IMR-90 (cell line): ENCODE results near the gene ITPR3. TPM values are rescaled to one million over a fixed set of nuclear protein-coding genes. Genes with fewer than 3 reads are reported as not detected.

Source experiments
- ATAC-seq: fragments of 200-7000 bp; cut with Tn5 transposase; 2 replicates; pipeline ENCODE4 v1.9.1; 2020; ENCODE audit warnings: low read depth, mild to moderate bottlenecking, moderate library complexity
- BruUV-seq: library from RNA; stranded (reverse); fragments of 400-500 nt; replicated peaks from 2 replicates; lab custom pipeline; 2021; lab: Mats Ljungman, UMichigan
- CTCF ChIA-PET: fragments of 300-600 bp; formaldehyde crosslinking; extraction: SDS; loops from one replicate; lab custom pipeline; 2021; ENCODE audit warnings: antibody characterized with exemption; lab: Yijun Ruan, JAX
- POLR2A ChIA-PET: fragments of 300-600 bp; sonication (Branson Sonifier 250); formaldehyde crosslinking; loops from one replicate; lab custom pipeline; 2022; ENCODE audit warnings: antibody characterized with exemption; ENCODE audit not compliant: unreplicated experiment; lab: Charles Lee
- DNase-seq: peaks from one replicate; pipeline ENCODE4 v3.0.0; 2013
- H2AFZ ChIP-seq: replicated peaks from 2 replicates; pipeline ENCODE3; 2013; ENCODE audit warnings: low read length, mild to moderate bottlenecking; ENCODE audit not compliant: poor library complexity
- H2AK5ac ChIP-seq: 2 replicates; pipeline ENCODE4 v1.6.1; 2013; ENCODE audit warnings: low read depth, low read length, inconsistent platforms
- H2AK9ac ChIP-seq: replicated peaks from 2 replicates; pipeline ENCODE3; 2013; ENCODE audit warnings: mild to moderate bottlenecking, low read depth, low read length, moderate library complexity; ENCODE audit not compliant: poor library complexity
- H2BK120ac ChIP-seq: 2 replicates; pipeline ENCODE4 v1.6.1; 2013; ENCODE audit warnings: low read depth, low read length, inconsistent platforms
- H2BK15ac ChIP-seq: 3 replicates; pipeline ENCODE4 v1.6.1; 2013; ENCODE audit warnings: low read depth, low read length, inconsistent platforms
- H2BK20ac ChIP-seq: 2 replicates; pipeline ENCODE4 v1.6.1; 2013; ENCODE audit warnings: low read depth, mild to moderate bottlenecking, inconsistent platforms, low read length, moderate library complexity
- H2BK5ac ChIP-seq: 2 replicates; pipeline ENCODE4 v1.6.1; 2013; ENCODE audit warnings: mild to moderate bottlenecking, low read depth, low read length, inconsistent platforms; ENCODE audit not compliant: poor library complexity, severe bottlenecking
- H3K14ac ChIP-seq: replicated peaks from 2 replicates; pipeline ENCODE4 v1.6.1; 2013; ENCODE audit warnings: low read depth, low read length, inconsistent platforms
- H3K18ac ChIP-seq: 2 replicates; pipeline ENCODE4 v1.6.1; 2013; ENCODE audit warnings: low read depth, low read length, control low read depth
- H3K23ac ChIP-seq: 2 replicates; pipeline ENCODE4 v1.6.1; 2013; ENCODE audit warnings: low read depth, low read length, inconsistent platforms
- H3K27ac ChIP-seq: 2 replicates; pipeline ENCODE4 v1.5.1; 2013; ENCODE audit warnings: mild to moderate bottlenecking, control low read depth, low read length; ENCODE audit not compliant: insufficient read depth
- H3K27me3 ChIP-seq: 2 replicates; pipeline ENCODE4 v1.6.1; 2013; ENCODE audit warnings: low read length; ENCODE audit not compliant: control insufficient read depth, insufficient read depth
- H3K36me3 ChIP-seq: 2 replicates; pipeline ENCODE4 v1.6.1; 2013; ENCODE audit warnings: low read length, mixed read lengths; ENCODE audit not compliant: control insufficient read depth, insufficient read depth
- H3K4ac ChIP-seq: 2 replicates; pipeline ENCODE4 v1.6.1; 2013; ENCODE audit warnings: low read depth, low read length, inconsistent platforms
- H3K4me1 ChIP-seq: 2 replicates; pipeline ENCODE4 v1.6.1; 2013; ENCODE audit warnings: low read length, mixed read lengths; ENCODE audit not compliant: control insufficient read depth, insufficient read depth
- H3K4me2 ChIP-seq: 2 replicates; pipeline ENCODE4 v1.6.1; 2013; ENCODE audit warnings: low read depth, mild to moderate bottlenecking, control low read depth, low read length, moderate library complexity
- H3K4me3 ChIP-seq: 2 replicates; pipeline ENCODE4 v1.5.1; 2013; ENCODE audit warnings: low read depth, mild to moderate bottlenecking, control low read depth, low read length, moderate library complexity; ENCODE audit not compliant: insufficient read depth
- H3K56ac ChIP-seq: 2 replicates; pipeline ENCODE4 v1.6.1; 2013; ENCODE audit warnings: low read length, inconsistent platforms; ENCODE audit not compliant: insufficient read depth; ENCODE audit errors: extremely low read depth
- H3K79me1 ChIP-seq, 2 experiments: 2 replicates each; pipeline ENCODE4 v1.6.1; 2013; ENCODE audit warnings: low read length in 2 of 2, inconsistent platforms in 1 of 2, low read depth in 1 of 2
- H3K9ac ChIP-seq: 2 replicates; pipeline ENCODE4 v1.6.1; 2013; ENCODE audit warnings: low read depth, low read length, control low read depth
- H3K9me1 ChIP-seq: 2 replicates; pipeline ENCODE4 v1.6.1; 2013; ENCODE audit warnings: low read length, inconsistent platforms; ENCODE audit not compliant: insufficient read depth
- H3K9me3 ChIP-seq: 2 replicates; pipeline ENCODE4 v1.6.1; 2013; ENCODE audit warnings: low read length; ENCODE audit not compliant: control insufficient read depth, insufficient read depth
- H4K20me1 ChIP-seq: 2 replicates; pipeline ENCODE4 v1.6.1; 2013; ENCODE audit warnings: low read length, inconsistent platforms; ENCODE audit not compliant: insufficient read depth
- H4K5ac ChIP-seq: 2 replicates; pipeline ENCODE4 v1.6.1; 2013; ENCODE audit warnings: mild to moderate bottlenecking, low read depth, low read length, control low read depth
- H4K8ac ChIP-seq, 2 experiments: 2 replicates each; pipeline ENCODE4 v1.6.1; 2013; ENCODE audit warnings: low read depth in 2 of 2, low read length in 2 of 2, control low read depth in 1 of 2, inconsistent platforms in 1 of 2
- H4K91ac ChIP-seq: 2 replicates; pipeline ENCODE4 v1.6.1; 2013; ENCODE audit warnings: low read depth, low read length, inconsistent platforms; ENCODE audit not compliant: insufficient read depth
- RCOR1 ChIP-seq: IDR thresholded peaks from 2 replicates; pipeline ENCODE4 v1.6.1; 2012; ENCODE audit warnings: mild to moderate bottlenecking, low read length, improper control_type of control experiment; ENCODE audit not compliant: insufficient replicate concordance
- WGBS, 2 experiments: methylation state at CpG; one replicate each; pipeline versions ENCODE4 v1.1.5 to v1.1.7; 2013; ENCODE audit warnings: missing lambda C conversion rate in 2 of 2; ENCODE audit not compliant: insufficient read length in 1 of 2; ENCODE audit errors: extremely low coverage in 2 of 2; 5-methylcytosine and 5-hydroxymethylcytosine counted together
- dilution Hi-C: fragments of 300-500 bp; cut with HindIII; formaldehyde crosslinking; loops from one replicate; pipeline ENCODE4 v1.14.3; 2018; ENCODE audit warnings: low sequenced_read_pairs; ENCODE audit not compliant: unreplicated experiment
- in situ Hi-C: fragments of 300-500 bp; cut with MboI; formaldehyde crosslinking; loops from 3 replicates; pipeline ENCODE4 v1.14.3; 2019; ENCODE audit warnings: low sequenced_read_pairs, inconsistent platforms, mixed read lengths
- intact Hi-C: fragments of 100-400 bp; cut with micrococcal nuclease; formaldehyde crosslinking; loops from 2 replicates; pipeline ENCODE4 v1.10.0; 2022
- polyA plus RNA-seq, 3 experiments: library from polyadenylated mRNA; depleted of rRNA; stranded (reverse); fragments of >200 nt; gene quantifications; 2 replicates each; pipeline ENCODE4 v1.2.3, GENCODE V29; 2012; ENCODE audit warnings: low replicate concordance in 1 of 3
- total RNA-seq: library from RNA; depleted of rRNA; stranded (reverse); fragments of >200 nt; gene quantifications from 2 replicates; pipeline ENCODE4 v1.2.3, GENCODE V29; 2012
- TF ChIP-seq, protein P1 (sequence below): fragments of 150-350 bp; IDR thresholded peaks from 2 replicates; pipeline ENCODE4 v1.6.1; 2017; ENCODE audit warnings: mild to moderate bottlenecking, antibody characterized with exemption, low read length, low read depth

ITPR3 gene
- total and polyA plus RNA-seq, 2 of the 4 experiments (the other 2 are of a cell fraction), result 1.6 to 3.7 TPM

DNA sequence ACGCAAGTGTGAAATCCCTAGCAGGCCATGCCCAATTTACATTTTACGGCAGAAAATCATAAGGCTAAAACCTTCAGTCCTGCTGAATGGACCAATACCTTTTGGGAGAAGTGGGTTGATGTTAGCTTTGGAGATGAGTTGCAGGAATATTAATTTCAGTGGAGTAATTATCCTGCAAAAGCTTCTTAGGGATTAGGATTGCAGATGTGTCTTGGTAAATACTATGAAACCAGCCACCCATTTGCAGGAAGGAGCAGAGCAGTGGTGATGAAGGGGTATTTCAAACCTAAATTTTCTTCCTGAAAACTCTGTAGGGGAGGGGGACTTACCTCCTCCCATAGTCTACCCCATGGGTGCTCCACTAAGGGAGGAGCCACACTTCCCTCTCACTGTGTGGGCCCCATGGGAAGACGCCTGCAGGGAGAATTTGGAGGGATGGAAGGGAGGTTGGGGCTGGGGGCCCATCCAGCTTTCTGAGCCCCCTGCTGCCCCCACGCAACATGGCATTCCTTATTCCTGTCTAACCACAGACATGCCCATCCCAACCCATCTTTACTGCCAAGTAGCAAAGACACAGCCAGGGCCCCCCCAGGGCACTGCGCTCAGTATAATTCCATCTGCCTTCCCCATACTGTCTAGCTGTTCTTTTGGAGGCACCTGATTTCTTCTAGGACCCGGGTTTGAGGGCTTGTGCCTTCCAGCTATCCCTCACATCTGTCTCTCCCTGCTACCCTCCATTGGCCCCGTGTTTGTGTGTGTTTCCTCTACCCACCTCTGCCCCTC lies 105.0 kb downstream of the ITPR3 start:
- no peak overlapping the region for H2AK9ac ChIP-seq
- no peaks in the 10 kb centered on the region for H3K9me3 ChIP-seq
- CTCF ChIA-PET, result interaction anchor here (2.8 kb wide), 1 partner anchor 15 kb away, joined by 10 read pairs; the partner anchor contains the start of gene UQCC2
- no peaks in the 10 kb centered on the region for H3K36me3 ChIP-seq
- H2AK5ac ChIP-seq, result no peak overlapping the region
- no peak overlapping the region for H4K5ac ChIP-seq
- H3K4me2 ChIP-seq, result no peak overlapping the region
- no peak overlapping the region for H3K18ac ChIP-seq
- H3K9ac ChIP-seq, result no peak overlapping the region
- ATAC-seq, result no peak
- H3K9me1 ChIP-seq, result no peaks in the 10 kb centered on the region
- H2BK15ac ChIP-seq, result no peak overlapping the region
- H3K4me3 ChIP-seq, result no peak overlapping the region
- H3K4ac ChIP-seq, result no peak overlapping the region
- H3K56ac ChIP-seq, result no peak overlapping the region
- no peak for DNase-seq
- H2BK5ac ChIP-seq, result no peak overlapping the region
- H2BK20ac ChIP-seq, result no peak overlapping the region
- no CpG with 5 or more reads among the region's 7 CpGs for WGBS, 2 experiments
- H2AFZ ChIP-seq, result no peak overlapping the region
- no peak overlapping the region for H2BK120ac ChIP-seq
- peaks cover 38% of the 10 kb centered on the region for H3K27me3 ChIP-seq
- H3K14ac ChIP-seq, result no peak overlapping the region
- intact Hi-C loops (no loop called here), in situ Hi-C loops (no loop called here), dilution Hi-C loops (no loop called here)
- H4K20me1 ChIP-seq, result no peaks in the 10 kb centered on the region
- H3K27ac ChIP-seq, result no peak overlapping the region
- POLR2A ChIA-PET, result no interaction called here
- no peaks in the 10 kb centered on the region for H3K4me1 ChIP-seq
- no peak overlapping the region for H4K8ac ChIP-seq
- BruUV-seq, result no TSS peak
- H3K23ac ChIP-seq, result no peak overlapping the region
- TF ChIP-seq, protein P1, sequence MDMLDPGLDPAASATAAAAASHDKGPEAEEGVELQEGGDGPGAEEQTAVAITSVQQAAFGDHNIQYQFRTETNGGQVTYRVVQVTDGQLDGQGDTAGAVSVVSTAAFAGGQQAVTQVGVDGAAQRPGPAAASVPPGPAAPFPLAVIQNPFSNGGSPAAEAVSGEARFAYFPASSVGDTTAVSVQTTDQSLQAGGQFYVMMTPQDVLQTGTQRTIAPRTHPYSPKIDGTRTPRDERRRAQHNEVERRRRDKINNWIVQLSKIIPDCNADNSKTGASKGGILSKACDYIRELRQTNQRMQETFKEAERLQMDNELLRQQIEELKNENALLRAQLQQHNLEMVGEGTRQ, result no peak
- TF ChIP-seq RCOR1, result no peak
- no peak overlapping the region for H4K91ac ChIP-seq
- no peaks in the 10 kb centered on the region for H3K79me1 ChIP-seq
